Measurements from ENCODE around the gene VCAN.

The VCAN gene

DNA sequence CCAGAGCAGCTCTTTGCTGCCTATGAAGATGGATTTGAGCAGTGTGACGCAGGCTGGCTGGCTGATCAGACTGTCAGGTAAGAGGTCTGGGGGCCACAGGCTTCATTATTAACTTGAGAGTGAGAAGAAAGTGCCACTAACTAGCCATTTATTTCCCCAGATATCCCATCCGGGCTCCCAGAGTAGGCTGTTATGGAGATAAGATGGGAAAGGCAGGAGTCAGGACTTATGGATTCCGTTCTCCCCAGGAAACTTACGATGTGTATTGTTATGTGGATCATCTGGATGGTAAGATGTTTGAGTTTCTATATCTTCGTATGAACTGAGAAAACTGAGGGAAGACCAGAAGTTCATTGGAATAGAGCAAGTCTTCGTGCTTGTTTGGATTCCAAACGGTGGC is 22.1 kb downstream of the VCAN start:
- H3K14ac ChIP-seq (ENCODE audit: low read length): no peak overlapping the region
- no peak overlapping the region for H2AFZ ChIP-seq (ENCODE audit: low read length)
- no peak overlapping the region for H3K18ac ChIP-seq (ENCODE audit: low read length)
- H3K36me3 ChIP-seq (replicated peaks in 1 of 2; ENCODE audit: control insufficient read depth in 2 of 2, insufficient read depth in 2 of 2, low read length in 2 of 2): peaks cover 7 to 100% of the 10 kb centered on the region in 2 donors
- no peak overlapping the region for H2AK5ac ChIP-seq (ENCODE audit: low read depth, low read length)
- WGBS, 2 donors (ENCODE audit: extremely low coverage in 2 of 2, insufficient read length in 2 of 2, insufficient replicate concordance in 1 of 2): no CpG with 5 or more reads among the region's 7 CpGs
- no peak overlapping the region for H3K4me2 ChIP-seq (ENCODE audit: insufficient read depth, low read length, poor library complexity, severe bottlenecking)
- no peak overlapping the region for H4K91ac ChIP-seq (ENCODE audit: low read depth, low read length, poor library complexity)
- DNase-seq (ENCODE audit: low spot score): no peak
- no peak overlapping the region for H3K4ac ChIP-seq (ENCODE audit: low read length)
- H3K9ac ChIP-seq (ENCODE audit: low read depth, low read length, poor library complexity): no peak overlapping the region
- H3K27me3 ChIP-seq (ENCODE audit: control insufficient read depth in 3 of 3, insufficient read depth in 3 of 3, low read depth in 1 of 3, low read length in 3 of 3): no peaks in the 10 kb centered on the region
- H2BK120ac ChIP-seq (ENCODE audit: low read depth, low read length): no peak overlapping the region
- H2BK5ac ChIP-seq (ENCODE audit: low read length): no peak overlapping the region
- H2BK12ac ChIP-seq (ENCODE audit: low read length): no peak overlapping the region
- H3K4me1 ChIP-seq (ENCODE audit: control insufficient read depth in 2 of 2, insufficient read depth in 1 of 2, low read depth in 1 of 2, low read length in 2 of 2): peaks cover 0 to 3% of the 10 kb centered on the region in 2 donors
- no peak overlapping the region for H3K27ac ChIP-seq (replicated peaks; ENCODE audit: low read length)
- H3K4me3 ChIP-seq (ENCODE audit: low read length in 2 of 2): no peak overlapping the region
- H3K79me1 ChIP-seq (ENCODE audit: low read depth, low read length): no peaks in the 10 kb centered on the region
- H3K23ac ChIP-seq (ENCODE audit: low read depth, low read length, poor library complexity): no peak overlapping the region
- no peak overlapping the region for H4K8ac ChIP-seq (ENCODE audit: low read depth, low read length)
- H2BK15ac ChIP-seq (ENCODE audit: low read length): no peak overlapping the region
- H3K9me3 ChIP-seq (replicated peaks in 1 of 2; ENCODE audit: control insufficient read depth in 2 of 2, insufficient read depth in 1 of 2, low read depth in 1 of 2, low read length in 2 of 2): peaks cover 2 to 10% of the 10 kb centered on the region in 2 donors

DNA sequence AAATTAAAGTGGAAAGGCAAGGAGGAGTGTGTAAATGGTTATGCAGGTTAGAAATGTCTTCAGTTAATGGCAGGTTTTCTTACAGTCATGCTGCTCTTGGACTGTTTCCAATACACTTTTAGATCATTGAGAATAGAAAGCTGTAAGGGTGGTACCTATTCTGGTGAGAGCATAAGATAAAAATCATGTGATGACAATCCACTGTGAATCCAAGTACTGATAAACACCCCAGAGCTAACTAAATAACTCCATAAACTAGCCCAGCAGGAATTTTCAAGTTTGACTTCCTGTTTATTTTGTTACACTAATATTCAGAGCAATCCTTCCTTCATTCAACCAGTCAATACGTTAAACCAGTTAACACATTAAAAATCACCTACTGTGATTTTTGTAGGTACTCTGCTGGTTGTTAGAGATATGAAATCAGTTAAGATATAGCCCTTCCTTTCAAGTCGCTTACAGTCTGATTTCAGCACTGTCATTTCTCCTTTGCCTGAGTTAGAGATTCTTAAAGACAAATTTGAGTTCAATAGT is 22.6 kb downstream of the VCAN start:
- Histone ChIP-seq H2BK120ac (ENCODE audit: low read depth, low read length) (no peak overlapping the region), H3K9me3 (replicated peaks in 1 of 2; ENCODE audit: control insufficient read depth in 2 of 2, insufficient read depth in 1 of 2, low read depth in 1 of 2, low read length in 2 of 2) (peaks cover 2 to 14% of the 10 kb centered on the region in 2 donors), H4K8ac (ENCODE audit: low read depth, low read length) (no peak overlapping the region), H2BK5ac (ENCODE audit: low read length) (no peak overlapping the region), H3K9ac (ENCODE audit: low read depth, low read length, poor library complexity) (no peak overlapping the region), H3K4me1 (ENCODE audit: control insufficient read depth in 2 of 2, insufficient read depth in 1 of 2, low read depth in 1 of 2, low read length in 2 of 2) (peaks cover 0 to 3% of the 10 kb centered on the region in 2 donors), H2BK12ac (ENCODE audit: low read length) (no peak overlapping the region), H3K4me2 (ENCODE audit: insufficient read depth, low read length, poor library complexity, severe bottlenecking) (no peak overlapping the region), H2BK15ac (ENCODE audit: low read length) (no peak overlapping the region), H3K27me3 (ENCODE audit: control insufficient read depth in 3 of 3, insufficient read depth in 3 of 3, low read depth in 1 of 3, low read length in 3 of 3) (no peaks in the 10 kb centered on the region), H4K91ac (ENCODE audit: low read depth, low read length, poor library complexity) (no peak overlapping the region), H2AK5ac (ENCODE audit: low read depth, low read length) (no peak overlapping the region), H3K18ac (ENCODE audit: low read length) (no peak overlapping the region), H3K27ac (replicated peaks; ENCODE audit: low read length) (no peak overlapping the region), H3K79me1 (ENCODE audit: low read depth, low read length) (no peaks in the 10 kb centered on the region), H3K23ac (ENCODE audit: low read depth, low read length, poor library complexity) (no peak overlapping the region), H3K36me3 (replicated peaks in 1 of 2; ENCODE audit: control insufficient read depth in 2 of 2, insufficient read depth in 2 of 2, low read length in 2 of 2) (peaks cover 10 to 100% of the 10 kb centered on the region in 2 donors), H3K4ac (ENCODE audit: low read length) (no peak overlapping the region), H2AFZ (ENCODE audit: low read length) (no peak overlapping the region), H3K14ac (ENCODE audit: low read length) (no peak overlapping the region), H3K4me3 (ENCODE audit: low read length in 2 of 2) (no peak overlapping the region)
- DNase-seq (ENCODE audit: low spot score): no peak
- no CpG with 5 or more reads among the region's 2 CpGs for WGBS, 2 donors (ENCODE audit: extremely low coverage in 2 of 2, insufficient read length in 2 of 2, insufficient replicate concordance in 1 of 2)

DNA sequence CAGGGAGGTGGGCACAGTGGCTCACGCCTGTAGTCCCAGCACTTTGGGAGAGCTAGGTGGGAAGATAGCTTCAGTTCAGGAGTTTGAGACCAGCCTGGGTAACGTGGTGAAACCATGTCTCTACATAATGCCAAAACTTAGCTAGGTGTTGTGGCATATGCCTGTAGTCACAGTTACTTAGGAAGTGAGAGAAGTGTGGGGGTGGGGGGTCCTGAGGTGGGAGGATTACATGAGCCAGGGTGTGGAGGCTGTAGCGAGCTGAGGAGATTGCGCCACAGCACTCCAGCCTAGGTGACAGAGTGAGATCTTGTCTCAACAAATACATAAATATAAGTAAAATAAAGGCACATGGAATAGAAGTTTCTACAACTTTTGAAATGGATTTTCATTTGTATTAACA is 23.1 kb downstream of the VCAN start:
- no peak overlapping the region for H3K27ac ChIP-seq (replicated peaks; ENCODE audit: low read length)

DNA sequence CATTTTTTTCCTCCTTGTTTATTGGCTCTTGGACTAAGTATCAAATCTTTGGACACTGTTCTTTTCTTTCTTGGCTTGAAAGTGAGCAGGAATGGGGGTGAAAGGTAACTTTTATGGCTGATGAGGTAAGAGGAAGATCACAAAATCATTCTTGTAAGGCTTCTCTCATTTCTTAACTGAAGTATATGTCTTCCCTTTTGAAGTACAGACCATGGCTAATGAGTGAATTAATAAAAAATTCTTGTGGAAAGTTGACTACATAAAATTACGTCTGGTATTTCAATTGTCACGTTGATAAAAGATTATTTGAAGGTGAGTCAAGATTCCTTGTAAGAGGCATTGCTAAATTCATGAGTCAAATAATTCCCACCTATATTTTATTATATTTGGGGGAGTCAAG is 25.1 kb downstream of the VCAN start:
- H2AK5ac ChIP-seq (ENCODE audit: low read depth, low read length): no peak overlapping the region
- no peaks in the 10 kb centered on the region for H3K4me1 ChIP-seq (ENCODE audit: control insufficient read depth in 2 of 2, insufficient read depth in 1 of 2, low read depth in 1 of 2, low read length in 2 of 2)
- H2BK12ac ChIP-seq (ENCODE audit: low read length): no peak overlapping the region
- no peak overlapping the region for H2AFZ ChIP-seq (ENCODE audit: low read length)
- WGBS, 2 donors (ENCODE audit: extremely low coverage in 2 of 2, insufficient read length in 2 of 2, insufficient replicate concordance in 1 of 2): no CpG with 5 or more reads among the region's 2 CpGs
- H3K4me3 ChIP-seq (ENCODE audit: low read length in 2 of 2): no peak overlapping the region
- no peak overlapping the region for H4K8ac ChIP-seq (ENCODE audit: low read depth, low read length)
- H2BK120ac ChIP-seq (ENCODE audit: low read depth, low read length): no peak overlapping the region
- no peak overlapping the region for H3K27ac ChIP-seq (replicated peaks; ENCODE audit: low read length)
- H3K4me2 ChIP-seq (ENCODE audit: insufficient read depth, low read length, poor library complexity, severe bottlenecking): no peak overlapping the region
- no peak overlapping the region for H2BK5ac ChIP-seq (ENCODE audit: low read length)
- H3K9me3 ChIP-seq (replicated peaks in 1 of 2; ENCODE audit: control insufficient read depth in 2 of 2, insufficient read depth in 1 of 2, low read depth in 1 of 2, low read length in 2 of 2): peaks cover 0 to 37% of the 10 kb centered on the region in 2 donors
- no peaks in the 10 kb centered on the region for H3K27me3 ChIP-seq (ENCODE audit: control insufficient read depth in 3 of 3, insufficient read depth in 3 of 3, low read depth in 1 of 3, low read length in 3 of 3)
- no peaks in the 10 kb centered on the region for H3K79me1 ChIP-seq (ENCODE audit: low read depth, low read length)
- peaks cover 10 to 100% of the 10 kb centered on the region in 2 donors for H3K36me3 ChIP-seq (replicated peaks in 1 of 2; ENCODE audit: control insufficient read depth in 2 of 2, insufficient read depth in 2 of 2, low read length in 2 of 2)
- H3K14ac ChIP-seq (ENCODE audit: low read length): no peak overlapping the region
- DNase-seq (ENCODE audit: low spot score): no peak
- no peak overlapping the region for H3K23ac ChIP-seq (ENCODE audit: low read depth, low read length, poor library complexity)
- no peak overlapping the region for H4K91ac ChIP-seq (ENCODE audit: low read depth, low read length, poor library complexity)
- H3K9ac ChIP-seq (ENCODE audit: low read depth, low read length, poor library complexity): no peak overlapping the region
- H2BK15ac ChIP-seq (ENCODE audit: low read length): no peak overlapping the region
- no peak overlapping the region for H3K4ac ChIP-seq (ENCODE audit: low read length)
- H3K18ac ChIP-seq (ENCODE audit: low read length): no peak overlapping the region

More for the DNA sequence above, 23.1 kb downstream of the VCAN start:
- H3K18ac ChIP-seq (ENCODE audit: low read length): no peak overlapping the region
- H3K27me3 ChIP-seq (ENCODE audit: control insufficient read depth in 3 of 3, insufficient read depth in 3 of 3, low read depth in 1 of 3, low read length in 3 of 3): no peaks in the 10 kb centered on the region
- no peak overlapping the region for H2BK120ac ChIP-seq (ENCODE audit: low read depth, low read length)
- H3K4me2 ChIP-seq (ENCODE audit: insufficient read depth, low read length, poor library complexity, severe bottlenecking): no peak overlapping the region
- H3K4me1 ChIP-seq (ENCODE audit: control insufficient read depth in 2 of 2, insufficient read depth in 1 of 2, low read depth in 1 of 2, low read length in 2 of 2): peaks cover 0 to 3% of the 10 kb centered on the region in 2 donors
- H2BK12ac ChIP-seq (ENCODE audit: low read length): no peak overlapping the region
- H2BK5ac ChIP-seq (ENCODE audit: low read length): no peak overlapping the region
- H3K9ac ChIP-seq (ENCODE audit: low read depth, low read length, poor library complexity): no peak overlapping the region
- DNase-seq (ENCODE audit: low spot score): no peak
- WGBS, 2 donors (ENCODE audit: extremely low coverage in 2 of 2, insufficient read length in 2 of 2, insufficient replicate concordance in 1 of 2): no CpG with 5 or more reads among the region's 4 CpGs
- no peak overlapping the region for H3K23ac ChIP-seq (ENCODE audit: low read depth, low read length, poor library complexity)
- H4K91ac ChIP-seq (ENCODE audit: low read depth, low read length, poor library complexity): no peak overlapping the region
- H4K8ac ChIP-seq (ENCODE audit: low read depth, low read length): no peak overlapping the region
- peaks cover 2 to 19% of the 10 kb centered on the region in 2 donors for H3K9me3 ChIP-seq (replicated peaks in 1 of 2; ENCODE audit: control insufficient read depth in 2 of 2, insufficient read depth in 1 of 2, low read depth in 1 of 2, low read length in 2 of 2)
- no peak overlapping the region for H3K14ac ChIP-seq (ENCODE audit: low read length)
- H2AFZ ChIP-seq (ENCODE audit: low read length): no peak overlapping the region
- H2AK5ac ChIP-seq (ENCODE audit: low read depth, low read length): no peak overlapping the region
- no peaks in the 10 kb centered on the region for H3K79me1 ChIP-seq (ENCODE audit: low read depth, low read length)
- no peak overlapping the region for H3K4ac ChIP-seq (ENCODE audit: low read length)
- no peak overlapping the region for H2BK15ac ChIP-seq (ENCODE audit: low read length)
- H3K4me3 ChIP-seq (ENCODE audit: low read length in 2 of 2): peak overlapping the region in 1 of 2 donors; percentile 12
- H3K36me3 ChIP-seq (replicated peaks in 1 of 2; ENCODE audit: control insufficient read depth in 2 of 2, insufficient read depth in 2 of 2, low read length in 2 of 2): peaks cover 10 to 100% of the 10 kb centered on the region in 2 donors

All from neuronal stem cell (in vitro differentiated cells).